Smooth muscle cell (in vitro differentiated cells): ENCODE data around the gene ANK2. TPM values are rescaled to one million over a fixed set of nuclear protein-coding genes. Genes with fewer than 3 reads are reported as not detected.

ENCODE experiments used
- DNase-seq: peaks from one replicate; lab custom pipeline; 2025; ENCODE audit not compliant: unreplicated experiment; lab: John Stamatoyannopoulos, UW
- H2AFZ ChIP-seq: fragments of 200-600 bp; sonication (generic); 2 replicates; pipeline ENCODE4 v1.6.0; 2016; ENCODE audit warnings: antibody characterized with exemption, low read depth, mild to moderate bottlenecking
- H3F3A ChIP-seq: fragments of 200-600 bp; sonication (generic); 2 replicates; pipeline ENCODE4 v1.6.0; 2017; ENCODE audit warnings: antibody characterized with exemption, low read depth
- H3K27ac ChIP-seq: fragments of 200-600 bp; sonication (generic); 2 replicates; pipeline ENCODE4 v1.5.1; 2016; ENCODE audit warnings: low read depth, mild to moderate bottlenecking
- H3K27me3 ChIP-seq: fragments of 200-600 bp; sonication (generic); 2 replicates; pipeline ENCODE4 v1.6.1; 2016; ENCODE audit warnings: low read depth, mild to moderate bottlenecking
- H3K36me3 ChIP-seq: fragments of 200-600 bp; sonication (generic); 2 replicates; pipeline ENCODE4 v1.5.1; 2016; ENCODE audit warnings: low read depth
- H3K4me1 ChIP-seq: fragments of 200-600 bp; sonication (generic); 2 replicates; pipeline ENCODE4 v1.5.1; 2016; ENCODE audit warnings: low read depth
- H3K4me2 ChIP-seq: fragments of 200-600 bp; sonication (generic); 2 replicates; pipeline ENCODE4 v1.6.0; 2016; ENCODE audit warnings: mild to moderate bottlenecking
- H3K4me3 ChIP-seq: fragments of 200-600 bp; sonication (generic); 2 replicates; pipeline ENCODE4 v1.5.1; 2016; ENCODE audit warnings: mild to moderate bottlenecking
- H3K79me2 ChIP-seq: fragments of 200-600 bp; sonication (generic); 2 replicates; pipeline ENCODE4 v1.6.0; 2016; ENCODE audit warnings: low read depth, mild to moderate bottlenecking
- H3K9ac ChIP-seq: fragments of 200-600 bp; sonication (generic); 2 replicates; pipeline ENCODE4 v1.6.0; 2016; ENCODE audit warnings: low read depth
- H3K9me3 ChIP-seq: fragments of 200-600 bp; sonication (generic); replicated peaks from 2 replicates; pipeline ENCODE4 v1.5.1; 2016; ENCODE audit warnings: low read depth
- H4K20me1 ChIP-seq: fragments of 200-600 bp; sonication (generic); 2 replicates; pipeline ENCODE4 v1.6.0; 2016; ENCODE audit warnings: low read depth
- WGBS: methylation state at CpG from one replicate; pipeline ENCODE4 v1.1.7; 2016; ENCODE audit warnings: low lambda C conversion rate; 5-methylcytosine and 5-hydroxymethylcytosine counted together
- polyA plus RNA-seq: library from polyadenylated mRNA; unstranded; fragments of >200 nt; fragmentation: Nextera tagmentation; extraction: Ambion mirVana; gene quantifications from 2 replicates; pipeline ENCODE4 v1.2.1, GENCODE V29; 2016
- total RNA-seq: library from RNA; depleted of rRNA; stranded (reverse); fragments of >200 nt; gene quantifications from 2 replicates; pipeline ENCODE4 v1.2.3, GENCODE V29; 2014
- TF ChIP-seq, protein P1 (sequence below): fragments of 200-600 bp; sonication (generic); IDR thresholded peaks from 2 replicates; pipeline ENCODE4 v1.5.1; 2017; ENCODE audit warnings: borderline replicate concordance, mild to moderate bottlenecking, antibody characterized with exemption; ENCODE audit not compliant: insufficient read depth, poor library complexity, severe bottlenecking

ANK2 gene
- total and polyA plus RNA-seq, 2 experiments from 2014 or later, result 2.2 to 8.1 TPM

DNA sequence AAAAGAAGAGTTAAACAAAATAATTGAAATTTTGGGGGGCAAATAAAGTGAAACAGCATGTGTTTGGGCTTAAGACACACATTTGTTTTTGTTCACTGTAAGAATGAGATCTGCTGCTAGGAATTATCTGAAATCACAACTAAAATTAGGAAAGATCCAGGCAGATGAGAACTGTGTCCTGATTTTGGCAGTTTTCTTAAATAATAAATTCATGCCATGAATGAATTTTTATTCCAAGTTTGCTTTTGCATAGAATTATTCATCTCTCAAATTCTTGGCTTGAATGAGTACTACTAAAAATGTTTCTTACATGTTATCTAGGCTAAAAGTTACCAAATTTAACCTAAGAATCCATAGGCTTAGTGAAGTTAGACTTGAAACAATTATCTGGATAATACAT lies 321.7 kb downstream of the ANK2 start:
- DNase-seq, result no peak
- no peak overlapping the region for H3K4me3 ChIP-seq
- H3K79me2 ChIP-seq, result no peaks in the 10 kb centered on the region
- H3K36me3 ChIP-seq, result no peaks in the 10 kb centered on the region
- no peaks in the 10 kb centered on the region for H3K4me1 ChIP-seq
- H3K9ac ChIP-seq, result no peak overlapping the region
- H3F3A ChIP-seq, result no peaks in the 10 kb centered on the region
- H3K27me3 ChIP-seq, result no peaks in the 10 kb centered on the region
- TF ChIP-seq, protein P1, sequence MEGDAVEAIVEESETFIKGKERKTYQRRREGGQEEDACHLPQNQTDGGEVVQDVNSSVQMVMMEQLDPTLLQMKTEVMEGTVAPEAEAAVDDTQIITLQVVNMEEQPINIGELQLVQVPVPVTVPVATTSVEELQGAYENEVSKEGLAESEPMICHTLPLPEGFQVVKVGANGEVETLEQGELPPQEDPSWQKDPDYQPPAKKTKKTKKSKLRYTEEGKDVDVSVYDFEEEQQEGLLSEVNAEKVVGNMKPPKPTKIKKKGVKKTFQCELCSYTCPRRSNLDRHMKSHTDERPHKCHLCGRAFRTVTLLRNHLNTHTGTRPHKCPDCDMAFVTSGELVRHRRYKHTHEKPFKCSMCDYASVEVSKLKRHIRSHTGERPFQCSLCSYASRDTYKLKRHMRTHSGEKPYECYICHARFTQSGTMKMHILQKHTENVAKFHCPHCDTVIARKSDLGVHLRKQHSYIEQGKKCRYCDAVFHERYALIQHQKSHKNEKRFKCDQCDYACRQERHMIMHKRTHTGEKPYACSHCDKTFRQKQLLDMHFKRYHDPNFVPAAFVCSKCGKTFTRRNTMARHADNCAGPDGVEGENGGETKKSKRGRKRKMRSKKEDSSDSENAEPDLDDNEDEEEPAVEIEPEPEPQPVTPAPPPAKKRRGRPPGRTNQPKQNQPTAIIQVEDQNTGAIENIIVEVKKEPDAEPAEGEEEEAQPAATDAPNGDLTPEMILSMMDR, result no peak
- no peaks in the 10 kb centered on the region for H3K9me3 ChIP-seq
- no peaks in the 10 kb centered on the region for H4K20me1 ChIP-seq
- H2AFZ ChIP-seq, result no peak overlapping the region
- H3K27ac ChIP-seq, result no peak overlapping the region
- H3K4me2 ChIP-seq, result no peak overlapping the region

DNA sequence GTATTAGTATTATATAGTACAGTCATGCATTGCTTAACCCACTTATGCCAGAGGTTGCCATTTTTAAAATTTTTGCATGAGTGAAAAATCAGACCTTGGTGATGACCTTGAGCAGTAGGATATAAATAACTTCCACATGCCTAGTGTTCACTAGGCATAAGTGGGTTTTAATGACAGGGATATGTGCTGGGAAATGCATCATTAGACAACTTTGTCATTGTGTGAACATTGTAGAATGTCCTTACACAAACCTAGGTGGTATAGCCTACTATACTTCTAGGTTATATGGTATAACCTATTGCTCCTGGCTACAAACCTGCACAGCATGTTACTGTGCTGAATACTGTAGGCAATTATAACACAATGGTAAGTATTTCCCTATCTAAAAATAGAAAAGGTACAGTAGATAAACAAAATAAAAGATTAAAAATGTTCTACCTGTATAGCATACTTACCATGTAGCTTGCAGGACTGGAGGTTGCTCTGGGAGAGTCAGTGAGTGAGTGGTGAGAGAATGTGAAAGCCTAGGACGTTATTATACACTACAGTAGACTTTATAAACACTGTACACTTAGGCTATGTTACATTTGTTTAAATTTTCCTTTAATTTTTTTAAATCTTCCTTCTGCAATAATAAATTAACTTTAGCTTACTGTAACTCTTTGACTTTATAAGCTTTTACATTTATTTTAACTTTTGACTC lies 326.7 kb downstream of the ANK2 start:
- 89% methylated on average over 1 of the region's 1 CpG for WGBS
- H2AFZ ChIP-seq, result no peak overlapping the region
- no peak overlapping the region for H3K27ac ChIP-seq
- no peak for DNase-seq
- H3K4me2 ChIP-seq, result no peak overlapping the region
- no peaks in the 10 kb centered on the region for H3F3A ChIP-seq
- H3K79me2 ChIP-seq, result no peaks in the 10 kb centered on the region
- H3K27me3 ChIP-seq, result no peaks in the 10 kb centered on the region
- no peaks in the 10 kb centered on the region for H3K36me3 ChIP-seq
- H3K9me3 ChIP-seq, result no peaks in the 10 kb centered on the region
- H4K20me1 ChIP-seq, result no peaks in the 10 kb centered on the region
- H3K4me3 ChIP-seq, result no peak overlapping the region
- TF ChIP-seq, protein P1, result no peak
- H3K9ac ChIP-seq, result no peak overlapping the region
- H3K4me1 ChIP-seq, result no peaks in the 10 kb centered on the region

DNA sequence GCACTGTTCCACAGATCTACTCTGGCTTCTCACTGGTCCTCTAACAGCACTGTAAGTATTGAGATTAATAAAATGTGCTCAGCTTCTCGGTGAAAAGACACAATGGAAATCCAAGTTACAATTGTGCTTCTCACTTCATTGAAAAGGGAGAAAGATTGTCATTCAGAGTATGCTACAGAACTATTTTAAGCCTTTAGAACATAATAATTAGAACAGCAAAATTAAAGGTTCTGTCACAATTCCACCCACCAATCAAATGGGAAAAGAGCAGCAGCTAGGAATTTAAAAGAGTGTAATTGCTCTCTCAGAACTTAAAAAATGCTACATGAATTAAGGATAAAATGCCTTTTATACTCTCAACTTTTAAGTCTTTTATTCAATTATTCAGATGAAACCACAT lies 329.4 kb downstream of the ANK2 start:
- Histone ChIP-seq H4K20me1 (no peaks in the 10 kb centered on the region), H3K79me2 (no peaks in the 10 kb centered on the region), H3K9ac (no peak overlapping the region), H3K4me2 (no peak overlapping the region), H3K27me3 (no peaks in the 10 kb centered on the region), H2AFZ (no peak overlapping the region), H3K4me3 (no peak overlapping the region), H3K36me3 (no peaks in the 10 kb centered on the region), H3K9me3 (no peaks in the 10 kb centered on the region), H3K4me1 (no peaks in the 10 kb centered on the region), H3K27ac (no peak overlapping the region), H3F3A (no peaks in the 10 kb centered on the region)
- no peak for DNase-seq
- WGBS, result 92% methylated on average over 1 of the region's 1 CpG
- TF ChIP-seq, protein P1, result no peak

DNA sequence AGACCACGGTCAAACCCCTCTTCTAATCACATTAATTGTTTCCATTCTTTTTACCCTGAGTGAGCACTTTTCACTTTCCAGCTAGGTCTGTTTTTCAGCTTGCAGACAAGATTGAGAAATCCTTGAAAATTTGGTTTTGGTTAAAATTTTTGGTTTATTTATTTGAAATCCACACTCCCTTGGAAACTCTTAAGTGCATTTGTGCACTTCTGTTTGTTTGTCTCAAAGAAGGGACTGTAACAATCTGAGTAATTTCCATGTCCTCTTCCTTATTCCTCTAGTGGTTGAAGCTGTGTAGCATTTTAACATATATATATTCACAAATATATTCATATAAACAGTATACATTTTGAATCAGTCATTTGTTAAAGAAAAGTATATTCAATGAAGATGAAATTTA lies 333.3 kb downstream of the ANK2 start:
- Histone ChIP-seq H3K27ac (no peak overlapping the region), H3K9ac (no peak overlapping the region), H3K4me3 (no peak overlapping the region), H3K9me3 (no peaks in the 10 kb centered on the region), H3K36me3 (no peaks in the 10 kb centered on the region), H3F3A (no peaks in the 10 kb centered on the region), H3K79me2 (no peaks in the 10 kb centered on the region), H4K20me1 (no peaks in the 10 kb centered on the region), H3K4me1 (no peaks in the 10 kb centered on the region), H3K4me2 (no peak overlapping the region), H3K27me3 (no peaks in the 10 kb centered on the region), H2AFZ (no peak overlapping the region)
- no peak for DNase-seq
- TF ChIP-seq, protein P1, result no peak
- 84% methylated on average over 1 of the region's 1 CpG for WGBS
